IMR-90 (cell line): ENCODE data around the gene CHRD.

ENCODE experiments used
- BHLHE40 ChIP-seq: fragments of 150-350 bp; IDR thresholded peaks from 2 replicates; pipeline ENCODE4 v1.6.1; 2016; ENCODE audit warnings: mild to moderate bottlenecking, low read depth, low read length
- CEBPB ChIP-seq: IDR thresholded peaks from 2 replicates; pipeline ENCODE4 v1.6.1; 2012; ENCODE audit warnings: low read depth, low read length, improper control_type of control experiment
- CTCF ChIP-seq: conservative IDR thresholded peaks from 2 replicates; pipeline ENCODE4 v1.5.1; 2012; ENCODE audit warnings: mild to moderate bottlenecking, low read depth, low read length, improper control_type of control experiment
- MXI1 ChIP-seq: IDR thresholded peaks from 2 replicates; pipeline ENCODE4 v1.6.1; 2012; ENCODE audit warnings: low read depth, mild to moderate bottlenecking, low read length, moderate library complexity, borderline replicate concordance
- USF2 ChIP-seq: fragments of 150-350 bp; IDR thresholded peaks from 2 replicates; pipeline ENCODE4 v1.6.1; 2017; ENCODE audit warnings: mild to moderate bottlenecking, antibody characterized with exemption, low read length, low read depth

GRCh38 chr3:184380185-184380626, 352 bp downstream of the CHRD start:
- TF ChIP-seq USF2 (no peak), MXI1 (no peak), CTCF (no peak), CEBPB (no peak), BHLHE40 (no peak)
